Erythroblast (primary cell): ENCODE data around the gene SLC25A44.

Experiments
- DNase-seq, 2 experiments: peaks; one replicate each; lab custom pipeline; 2025; lab: John Stamatoyannopoulos, UW
- GATA1 ChIP-seq: IDR thresholded peaks from 2 replicates; pipeline ENCODE4 v1.6.1; 2011; ENCODE audit warnings: low read depth, mild to moderate bottlenecking, control low read depth, low read length, moderate library complexity
- POLR2A ChIP-seq: IDR thresholded peaks from 2 replicates; pipeline ENCODE4 v1.6.1; 2011; ENCODE audit warnings: mild to moderate bottlenecking, low read length

SLC25A44 gene

GRCh38 chr1:156155756-156156510 is 38.0 kb upstream of the SLC25A44 start:
- no peak for TF ChIP-seq POLR2A
- TF ChIP-seq GATA1 = no peak
- peak; percentile 20 to 36 for DNase-seq

DNA sequence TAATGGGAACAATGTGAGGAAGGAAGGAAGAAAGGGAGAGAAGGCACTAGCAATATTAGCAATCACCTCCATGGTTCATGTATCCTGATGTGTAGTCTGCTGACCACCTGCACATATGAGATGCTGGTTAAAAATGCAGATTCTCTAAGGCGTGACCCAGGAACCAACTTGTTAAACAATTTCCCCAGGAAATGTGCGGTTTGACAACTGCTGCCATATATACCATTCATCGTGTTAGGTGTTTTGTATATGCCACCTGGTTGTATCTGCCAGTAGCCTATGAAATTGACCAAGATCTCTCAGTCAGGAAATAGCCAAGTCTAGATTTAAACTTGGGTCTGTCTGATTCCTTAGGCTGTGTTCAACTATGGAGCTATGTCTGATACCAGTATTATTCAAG is 36.4 kb upstream of the SLC25A44 start:
- no peak for DNase-seq
- TF ChIP-seq POLR2A (no peak), GATA1 (no peak)

- no peak for DNase-seq
- TF ChIP-seq POLR2A (no peak), GATA1 (no peak)
Observed at GRCh38 chr1:156157966-156158365, 35.9 kb upstream of the SLC25A44 start.

GRCh38 chr1:156160000-156160742 is 33.7 kb upstream of the SLC25A44 start:
- TF ChIP-seq GATA1 (no peak), POLR2A (no peak)
- no peak for DNase-seq

- DNase-seq = peak; percentile 81
- TF ChIP-seq GATA1 (no peak), POLR2A (no peak)
Observed at GRCh38 chr1:156160743-156161171, 33.1 kb upstream of the SLC25A44 start.

DNA sequence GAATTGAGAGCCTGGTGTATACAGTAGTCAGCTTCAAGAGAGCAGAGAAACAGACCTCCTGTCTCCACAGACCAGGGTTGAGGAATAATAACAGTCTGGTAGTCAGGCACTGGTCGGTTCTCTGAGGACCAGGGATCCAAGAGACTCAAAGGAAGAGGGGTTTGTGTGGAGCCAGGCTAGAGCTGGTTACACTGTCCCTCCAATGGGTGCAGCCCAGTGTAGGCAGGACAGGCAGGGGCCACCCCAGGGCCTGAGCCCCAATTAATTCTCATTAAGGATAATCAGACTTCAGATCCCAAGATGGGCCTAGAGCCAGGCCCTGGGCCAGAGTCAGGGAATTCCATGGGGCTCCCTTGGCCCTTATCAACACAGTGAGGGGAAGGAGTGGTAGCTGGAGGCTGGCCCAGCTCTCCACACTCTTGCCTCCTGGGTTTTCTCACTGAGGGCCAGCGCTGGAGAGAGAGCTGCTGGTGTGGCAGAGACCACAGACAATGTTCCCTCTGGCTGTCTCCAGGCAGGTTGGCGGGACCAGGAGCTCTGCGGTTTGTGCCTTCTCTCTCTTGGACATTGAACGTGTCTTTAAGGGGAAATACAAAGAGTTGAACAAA is 31.4 kb upstream of the SLC25A44 start:
- TF ChIP-seq GATA1 (no peak), POLR2A (no peak)
- DNase-seq = no peak

- no peak for DNase-seq
- TF ChIP-seq GATA1 = no peak
- no peak for TF ChIP-seq POLR2A
Observed at GRCh38 chr1:156163712-156164111, 30.2 kb upstream of the SLC25A44 start.

- TF ChIP-seq POLR2A (no peak), GATA1 (no peak)
- DNase-seq = no peak
Observed at GRCh38 chr1:156164125-156164831, 29.6 kb upstream of the SLC25A44 start.

DNA sequence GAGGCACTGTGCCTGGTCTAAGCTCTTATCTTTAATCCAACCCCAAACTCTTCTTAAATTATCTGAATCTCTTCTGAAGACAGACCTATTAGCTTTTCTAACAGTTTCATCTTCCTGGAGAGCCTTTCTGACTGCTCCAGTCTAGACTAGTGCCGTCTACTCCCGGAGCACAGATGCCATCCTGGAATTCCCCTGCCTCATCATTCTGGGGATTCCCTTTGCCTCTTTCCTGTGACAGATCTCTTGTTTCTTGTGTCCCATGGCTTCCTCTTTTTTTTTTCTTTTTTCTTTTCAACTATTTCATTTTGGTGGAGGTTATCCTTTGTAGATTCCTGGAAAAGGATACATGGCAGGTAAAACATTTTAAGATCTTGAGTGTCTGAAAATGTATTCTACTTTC is 28.8 kb upstream of the SLC25A44 start:
- TF ChIP-seq GATA1 (no peak), POLR2A (no peak)
- no peak for DNase-seq

DNA sequence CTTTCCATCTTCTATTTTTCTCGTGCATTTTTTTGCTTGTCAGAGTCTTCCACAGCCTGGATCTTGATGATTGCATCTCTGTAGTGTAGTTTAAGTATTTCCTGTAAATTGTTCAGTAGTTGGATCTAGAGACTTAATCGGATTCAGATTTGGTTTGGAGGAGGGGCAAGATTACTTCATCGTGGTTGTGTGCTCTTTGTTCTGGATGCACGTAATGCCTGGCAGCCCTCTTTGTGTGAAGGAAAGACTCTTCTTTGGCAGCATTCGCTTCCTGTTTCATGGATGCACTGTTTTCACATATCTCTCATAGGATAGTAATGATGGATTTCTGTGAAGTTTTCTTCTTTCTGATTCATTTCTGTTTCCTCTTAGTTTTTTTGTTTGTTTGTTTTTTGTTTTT is 26.4 kb upstream of the SLC25A44 start:
- no peak for DNase-seq

DNA sequence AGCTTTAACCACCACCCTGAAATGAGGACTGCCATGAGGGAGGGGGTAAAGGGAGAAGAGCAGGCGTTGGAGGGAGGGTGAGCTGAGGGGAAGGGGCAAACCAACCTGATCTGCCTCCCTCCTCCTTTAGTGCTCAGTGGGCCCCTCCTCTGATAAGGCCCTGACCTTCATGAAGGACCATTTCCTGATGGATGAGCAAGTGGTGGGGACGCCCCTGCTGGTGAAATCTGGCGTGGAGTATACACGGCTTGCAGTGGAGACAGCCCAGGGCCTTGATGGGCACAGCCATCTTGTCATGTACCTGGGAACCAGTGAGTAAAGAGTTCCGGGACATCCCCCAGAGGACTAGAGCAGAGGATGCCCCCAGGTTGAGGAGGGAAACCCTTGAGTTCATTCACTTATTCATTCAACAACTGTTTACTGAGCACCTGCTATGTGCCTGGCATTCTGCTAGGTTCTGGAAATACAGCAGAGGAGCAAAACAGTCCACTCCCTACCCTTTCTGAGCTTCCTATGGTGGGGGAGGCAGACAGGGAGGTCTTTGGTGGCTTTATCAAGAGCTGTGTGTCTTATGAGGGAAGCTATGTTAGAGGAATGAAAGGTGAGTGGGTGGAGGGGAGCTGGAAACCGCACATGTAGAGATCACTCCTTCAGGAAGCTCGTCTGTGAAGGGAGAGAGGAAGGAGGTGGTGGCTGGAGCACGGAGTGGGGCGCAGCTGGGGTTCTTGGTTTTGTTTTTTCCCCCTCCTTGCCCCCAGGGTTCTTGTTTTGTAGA is 21.0 kb upstream of the SLC25A44 start:
- TF ChIP-seq GATA1 (no peak), POLR2A (no peak)
- DNase-seq = no peak

More for the DNA sequence above, 26.4 kb upstream of the SLC25A44 start:
- TF ChIP-seq POLR2A (no peak), GATA1 (no peak)

- no peak for TF ChIP-seq GATA1
- TF ChIP-seq POLR2A = no peak
- DNase-seq = no peak
Observed at GRCh38 chr1:156176610-156177210, 17.2 kb upstream of the SLC25A44 start.
